Prostate gland (tissue), 2 donors: ENCODE data around the gene GRB7. TPM values are rescaled to one million over a fixed set of nuclear protein-coding genes. Genes with fewer than 3 reads are reported as not detected.

Experiments used
- DNase-seq: peaks from one replicate; pipeline ENCODE4 v3.0.0-alpha.2; 2019; ENCODE audit warnings: low spot score
- H3K27ac ChIP-seq, 2 donors: fragments of 200-600 bp; sonication (generic); 2 replicates each; pipeline ENCODE4 v1.5.1; 2017 to 2019
- H3K27me3 ChIP-seq: fragments of 200-600 bp; sonication (generic); replicated peaks from 2 replicates; pipeline ENCODE4 v1.5.1; 2019; ENCODE audit not compliant: insufficient read depth
- H3K36me3 ChIP-seq, 2 donors: fragments of 200-600 bp; sonication (generic); 1 replicate in 1 of 2; 2 replicates in 1 of 2; pipeline versions ENCODE4 v1.5.1 to v1.8.1; 2017 to 2019
- H3K4me1 ChIP-seq: fragments of 200-600 bp; sonication (generic); replicated peaks from 2 replicates; pipeline ENCODE4 v1.5.1; 2019
- H3K4me3 ChIP-seq, 2 donors: fragments of 200-600 bp; sonication (generic); 2 replicates each; pipeline ENCODE4 v1.5.1; 2017 to 2019
- H3K9me3 ChIP-seq: fragments of 200-600 bp; sonication (generic); 2 replicates; pipeline ENCODE4 v1.5.1; 2017
- POLR2A ChIP-seq: fragments of 450-650 bp; IDR thresholded peaks from one replicate; pipeline ENCODE4 v1.6.1; 2016; ENCODE audit warnings: antibody characterized with exemption, mild to moderate bottlenecking
- POLR2AphosphoS5 ChIP-seq: sonication (generic); formaldehyde crosslinking; IDR thresholded peaks from one replicate; pipeline ENCODE4 v1.6.1; 2017; ENCODE audit warnings: antibody characterized with exemption
- WGBS: methylation state at CpG from one replicate; pipeline ENCODE4 v1.1.5; 2018; 5-methylcytosine and 5-hydroxymethylcytosine counted together
- intact Hi-C: fragments of 100-400 bp; cut with DNase I; formaldehyde crosslinking; loops from one replicate; pipeline ENCODE4 v1.14.2; 2022
- total RNA-seq, 2 donors: library from RNA; depleted of rRNA; stranded (reverse); fragments of >200 nt; gene quantifications; one replicate each; pipeline ENCODE4 v1.1.0, GENCODE V29; 2016
- TF ChIP-seq, protein P1 (sequence below), 4 experiments: fragments of 200-600 bp in 2 of 4; fragments of 450-650 bp in 2 of 4; sonication (generic) in 2 of 4; IDR thresholded peaks; 1 replicate in 3 of 4; 2 replicates in 1 of 4; pipeline ENCODE4 v1.5.1; 2016 to 2019; ENCODE audit warnings: antibody characterized with exemption in 4 of 4, mild to moderate bottlenecking in 2 of 4, moderate library complexity in 2 of 4

The GRB7 gene
- 10 to 100 TPM; 25.7 to 32.6 TPM for total RNA-seq

- no peaks in the 10 kb centered on the region for H3K36me3 ChIP-seq
- TF ChIP-seq, protein P1, sequence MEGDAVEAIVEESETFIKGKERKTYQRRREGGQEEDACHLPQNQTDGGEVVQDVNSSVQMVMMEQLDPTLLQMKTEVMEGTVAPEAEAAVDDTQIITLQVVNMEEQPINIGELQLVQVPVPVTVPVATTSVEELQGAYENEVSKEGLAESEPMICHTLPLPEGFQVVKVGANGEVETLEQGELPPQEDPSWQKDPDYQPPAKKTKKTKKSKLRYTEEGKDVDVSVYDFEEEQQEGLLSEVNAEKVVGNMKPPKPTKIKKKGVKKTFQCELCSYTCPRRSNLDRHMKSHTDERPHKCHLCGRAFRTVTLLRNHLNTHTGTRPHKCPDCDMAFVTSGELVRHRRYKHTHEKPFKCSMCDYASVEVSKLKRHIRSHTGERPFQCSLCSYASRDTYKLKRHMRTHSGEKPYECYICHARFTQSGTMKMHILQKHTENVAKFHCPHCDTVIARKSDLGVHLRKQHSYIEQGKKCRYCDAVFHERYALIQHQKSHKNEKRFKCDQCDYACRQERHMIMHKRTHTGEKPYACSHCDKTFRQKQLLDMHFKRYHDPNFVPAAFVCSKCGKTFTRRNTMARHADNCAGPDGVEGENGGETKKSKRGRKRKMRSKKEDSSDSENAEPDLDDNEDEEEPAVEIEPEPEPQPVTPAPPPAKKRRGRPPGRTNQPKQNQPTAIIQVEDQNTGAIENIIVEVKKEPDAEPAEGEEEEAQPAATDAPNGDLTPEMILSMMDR (IDR thresholded peaks at IDR 0.05): no peak
- peak; percentile 68 for TF ChIP-seq POLR2A
- peak; percentile 81 for TF ChIP-seq POLR2AphosphoS5
- 2% methylated on average over 34 of the region's 34 CpGs for WGBS
- peak; percentile 90 for DNase-seq
- peak within 1 kb of the TSS; percentile 91 to 96 for H3K27ac ChIP-seq
- H3K9me3 ChIP-seq: no peaks in the 10 kb centered on the region
- peaks cover 8% of the 10 kb centered on the region for H3K4me1 ChIP-seq
- intact Hi-C loops: no loop called here
- H3K27me3 ChIP-seq: no peaks in the 10 kb centered on the region
- peak within 1 kb of the TSS; percentile 41 to 53 for H3K4me3 ChIP-seq
These were observed at the start of gene GRB7 for GRCh38 chr17:39737760-39738567. GRB7 (plus strand) TSS chr17:39737938; CDS start chr17:39742302, 4,364 bp downstream.

DNA sequence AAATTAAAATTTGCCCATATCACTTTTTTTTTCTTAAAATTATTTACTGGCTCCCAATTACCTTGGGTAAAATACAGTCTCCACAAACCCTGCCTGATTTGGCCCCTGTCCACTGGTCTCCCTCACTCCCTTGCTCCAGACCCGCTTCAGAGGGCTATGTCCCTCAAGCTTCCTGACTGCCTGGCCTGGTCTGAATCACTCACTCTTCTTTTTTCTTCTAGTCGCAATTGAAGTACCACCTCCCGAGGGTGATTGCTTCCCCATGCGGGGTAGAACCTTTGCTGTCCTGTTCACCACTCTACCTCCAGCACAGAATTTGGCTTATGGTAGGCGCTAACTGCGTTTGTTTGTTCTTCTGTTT lies 49.3 kb upstream of the GRB7 start:
- intact Hi-C loops: no loop called here
- DNase-seq: no peak
- WGBS: 11% methylated on average over 6 of the region's 6 CpGs

GRCh38 chr17:39688945-39689344 lies 48.8 kb upstream of the GRB7 start:
- intact Hi-C loops: no loop called here
- TF ChIP-seq POLR2A (no peak), POLR2AphosphoS5 (no peak)
- TF ChIP-seq, protein P1 (IDR thresholded peaks at IDR 0.05): no peak
- no peak for DNase-seq
- Histone ChIP-seq H3K9me3 (no peaks in the 10 kb centered on the region), H3K27ac (no peak overlapping the region), H3K36me3 (no peaks in the 10 kb centered on the region), H3K27me3 (no peaks in the 10 kb centered on the region), H3K4me3 (no peak overlapping the region), H3K4me1 (peaks cover 7% of the 10 kb centered on the region)
- 39% methylated on average over 3 of the region's 3 CpGs for WGBS

More for the DNA sequence above, 49.3 kb upstream of the GRB7 start:
- TF ChIP-seq, protein P1 (IDR thresholded peaks at IDR 0.05): no peak
- TF ChIP-seq POLR2AphosphoS5: no peak
- TF ChIP-seq POLR2A: no peak
- H3K9me3 ChIP-seq: no peaks in the 10 kb centered on the region
- H3K27ac ChIP-seq: peak overlapping the region; percentile 87 to 93
- H3K4me3 ChIP-seq: peak overlapping the region; percentile 62 to 72
- peaks cover 7% of the 10 kb centered on the region for H3K4me1 ChIP-seq
- H3K27me3 ChIP-seq: no peaks in the 10 kb centered on the region
- H3K36me3 ChIP-seq: no peaks in the 10 kb centered on the region

GRCh38 chr17:39694593-39694992 lies 43.1 kb upstream of the GRB7 start:
- Histone ChIP-seq H3K4me1 (no peaks in the 10 kb centered on the region), H3K27me3 (no peaks in the 10 kb centered on the region), H3K4me3 (no peak overlapping the region), H3K9me3 (no peaks in the 10 kb centered on the region), H3K27ac (no peak overlapping the region), H3K36me3 (no peaks in the 10 kb centered on the region)
- intact Hi-C loops: no loop called here
- WGBS: 94% methylated on average over 5 of the region's 5 CpGs
- no peak for DNase-seq
- TF ChIP-seq, protein P1 (IDR thresholded peaks at IDR 0.05): no peak
- no peak for TF ChIP-seq POLR2AphosphoS5
- no peak for TF ChIP-seq POLR2A

GRCh38 chr17:39695089-39695474 lies 42.7 kb upstream of the GRB7 start:
- intact Hi-C loops: no loop called here
- Histone ChIP-seq H3K4me3 (no peak overlapping the region), H3K9me3 (no peaks in the 10 kb centered on the region), H3K27me3 (no peaks in the 10 kb centered on the region), H3K36me3 (no peaks in the 10 kb centered on the region), H3K4me1 (no peaks in the 10 kb centered on the region), H3K27ac (no peak overlapping the region)
- no peak for DNase-seq
- TF ChIP-seq POLR2AphosphoS5: no peak
- TF ChIP-seq, protein P1 (IDR thresholded peaks at IDR 0.05): no peak
- no peak for TF ChIP-seq POLR2A
- WGBS: 84% methylated on average over 2 of the region's 2 CpGs
